ENCODE measurements around the gene DOCK1.

DOCK1 gene

DNA sequence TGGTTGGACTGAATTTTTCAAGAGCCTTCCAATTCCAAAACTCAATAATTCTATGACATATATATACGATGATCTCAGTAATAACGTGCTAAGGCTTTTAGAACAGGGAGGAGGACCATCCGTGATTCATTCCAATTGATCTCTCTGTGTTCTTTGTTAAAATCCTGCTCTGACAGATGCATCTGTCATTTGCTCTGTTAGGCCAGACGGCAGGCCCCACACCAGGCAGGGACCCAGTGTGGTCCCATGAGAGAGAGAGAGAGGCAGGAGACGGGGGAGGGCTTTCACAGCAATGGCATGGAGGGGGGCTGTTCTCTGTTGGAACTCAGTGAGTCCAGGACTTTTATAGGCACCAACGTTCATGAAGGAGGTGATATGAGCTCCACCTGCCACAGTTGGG lies 451.1 kb downstream of the DOCK1 start:
- Histone ChIP-seq H3K9me3 (ENCODE audit: low read length) (no peaks in the 10 kb centered on the region), H2AFZ (ENCODE audit: low read depth, low read length) (no peak overlapping the region), H3K27me3 (ENCODE audit: insufficient read depth, low read length) (no peaks in the 10 kb centered on the region), H3K4me3 (ENCODE audit: low read length) (no peak overlapping the region), H3K36me3 (ENCODE audit: insufficient read depth, low read length) (no peaks in the 10 kb centered on the region), H3K4me1 (ENCODE audit: insufficient read depth, low read length) (no peaks in the 10 kb centered on the region)

DNA sequence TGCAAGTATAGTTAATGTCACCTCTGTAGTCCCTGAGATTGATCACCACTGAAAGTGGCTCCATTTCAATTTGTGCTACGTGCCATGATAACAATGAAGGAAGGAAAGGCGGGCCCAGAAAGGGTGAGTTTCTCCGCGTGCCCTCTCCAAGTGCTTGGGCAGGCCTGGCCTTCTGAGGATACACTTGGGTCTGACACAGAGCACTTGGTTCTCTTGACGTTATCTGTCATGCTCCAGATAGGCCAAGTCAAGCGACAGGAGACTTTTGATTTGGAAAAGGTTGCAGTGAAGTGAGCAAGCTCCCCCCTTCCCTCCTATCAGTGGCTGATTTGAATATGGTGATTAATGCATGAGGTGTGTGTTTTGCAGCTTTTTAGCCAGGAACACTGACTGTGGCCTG lies 452.0 kb downstream of the DOCK1 start:
- H3K36me3 ChIP-seq (ENCODE audit: insufficient read depth, low read length) = no peaks in the 10 kb centered on the region
- no peak overlapping the region for H2AFZ ChIP-seq (ENCODE audit: low read depth, low read length)
- H3K4me1 ChIP-seq (ENCODE audit: insufficient read depth, low read length) = no peaks in the 10 kb centered on the region
- no peaks in the 10 kb centered on the region for H3K27me3 ChIP-seq (ENCODE audit: insufficient read depth, low read length)
- H3K9me3 ChIP-seq (ENCODE audit: low read length) = no peaks in the 10 kb centered on the region
- no peak overlapping the region for H3K4me3 ChIP-seq (ENCODE audit: low read length)

DNA sequence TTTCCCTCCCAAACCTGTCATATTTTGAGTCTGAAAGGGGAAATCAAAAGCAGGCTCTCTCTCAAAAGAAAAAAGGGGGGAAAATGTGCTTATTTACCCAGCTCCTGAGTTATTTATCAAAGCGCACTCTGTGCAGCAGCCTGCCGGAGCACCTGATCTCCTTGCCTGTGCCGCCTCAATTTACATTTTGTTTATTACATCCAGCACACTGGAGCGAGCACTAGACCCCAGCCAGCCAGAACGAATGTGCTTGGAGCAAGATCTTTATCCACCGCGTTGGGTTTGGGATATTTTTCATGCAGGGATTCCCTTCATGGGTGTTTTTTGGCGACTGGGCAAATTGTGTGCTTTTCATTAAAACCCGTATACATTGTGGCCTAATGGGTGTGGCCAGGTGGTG lies 453.1 kb downstream of the DOCK1 start:
- Histone ChIP-seq H3K36me3 (ENCODE audit: insufficient read depth, low read length) (peaks cover 6% of the 10 kb centered on the region), H3K27me3 (ENCODE audit: insufficient read depth, low read length) (no peaks in the 10 kb centered on the region), H2AFZ (ENCODE audit: low read depth, low read length) (no peak overlapping the region), H3K9me3 (ENCODE audit: low read length) (no peaks in the 10 kb centered on the region), H3K4me3 (ENCODE audit: low read length) (no peak overlapping the region), H3K4me1 (ENCODE audit: insufficient read depth, low read length) (no peaks in the 10 kb centered on the region)

DNA sequence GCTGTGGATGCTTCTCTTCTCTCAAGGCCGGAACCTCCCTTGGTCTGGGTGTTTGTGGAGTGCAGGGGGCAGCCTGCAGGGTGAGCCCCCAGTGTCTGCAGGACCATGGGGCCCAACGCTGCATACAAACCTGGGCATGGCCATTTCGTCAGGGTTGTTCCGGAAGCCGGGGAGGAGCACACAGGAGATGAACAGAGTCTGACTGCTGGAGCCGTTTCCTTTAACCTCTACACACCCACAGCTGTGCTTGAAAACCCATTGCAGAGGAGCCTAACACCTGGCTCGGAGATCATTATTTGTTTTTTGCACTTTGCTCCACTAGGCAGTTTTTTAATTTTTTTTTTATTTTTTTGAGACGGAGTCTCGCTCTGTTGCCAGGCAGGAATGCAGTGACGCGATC lies 458.8 kb downstream of the DOCK1 start:
- Histone ChIP-seq H3K27me3 (ENCODE audit: insufficient read depth, low read length) (no peaks in the 10 kb centered on the region), H3K4me3 (ENCODE audit: low read length) (no peak overlapping the region), H3K9me3 (ENCODE audit: low read length) (no peaks in the 10 kb centered on the region), H3K4me1 (ENCODE audit: insufficient read depth, low read length) (no peaks in the 10 kb centered on the region), H2AFZ (ENCODE audit: low read depth, low read length) (no peak overlapping the region), H3K36me3 (ENCODE audit: insufficient read depth, low read length) (peaks cover 6% of the 10 kb centered on the region)

DNA sequence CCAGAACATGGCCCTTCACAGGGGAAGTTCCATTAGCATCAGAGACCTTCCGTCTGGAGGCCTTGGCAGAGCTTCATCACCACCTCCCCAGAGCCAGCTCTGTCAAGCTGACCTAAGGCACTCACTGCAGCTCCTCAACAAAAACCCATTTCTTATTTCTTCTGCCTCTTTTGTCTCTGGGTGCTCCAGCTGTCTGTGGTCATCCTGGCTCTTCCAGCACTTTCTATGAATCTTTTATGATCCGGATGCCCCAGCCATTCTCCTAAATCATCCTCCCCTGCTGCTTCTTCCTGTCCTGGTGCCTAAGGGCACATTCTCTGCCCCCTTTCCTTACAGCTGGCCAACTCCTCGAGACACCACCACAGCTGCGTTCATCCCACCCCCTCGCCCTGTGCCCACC lies 462.9 kb downstream of the DOCK1 start:
- Histone ChIP-seq H3K9me3 (ENCODE audit: low read length) (no peaks in the 10 kb centered on the region), H2AFZ (ENCODE audit: low read depth, low read length) (no peak overlapping the region), H3K27me3 (ENCODE audit: insufficient read depth, low read length) (no peaks in the 10 kb centered on the region), H3K4me3 (ENCODE audit: low read length) (no peak overlapping the region), H3K4me1 (ENCODE audit: insufficient read depth, low read length) (no peaks in the 10 kb centered on the region), H3K36me3 (ENCODE audit: insufficient read depth, low read length) (no peaks in the 10 kb centered on the region)

DNA sequence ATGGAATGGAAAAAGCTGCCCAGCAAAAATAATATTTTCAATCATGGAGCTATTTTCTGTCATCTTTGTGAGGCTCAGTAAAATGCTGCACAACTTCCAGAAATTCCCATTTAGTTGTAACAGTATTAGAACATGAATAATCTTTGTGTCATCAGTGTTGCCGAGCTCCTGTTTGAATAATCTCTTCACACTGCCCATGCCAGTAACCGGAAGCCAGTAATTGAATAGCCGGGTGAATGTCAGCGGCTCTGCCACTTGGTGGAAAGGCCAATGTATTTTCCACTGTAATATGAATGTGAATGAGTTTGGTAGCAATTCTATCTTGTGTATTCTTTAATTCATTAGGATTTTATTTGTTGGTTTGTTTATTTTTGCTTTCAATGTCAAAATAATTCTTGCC lies 463.7 kb downstream of the DOCK1 start:
- no peaks in the 10 kb centered on the region for H3K27me3 ChIP-seq (ENCODE audit: insufficient read depth, low read length)
- no peak overlapping the region for H2AFZ ChIP-seq (ENCODE audit: low read depth, low read length)
- H3K4me1 ChIP-seq (ENCODE audit: insufficient read depth, low read length) = no peaks in the 10 kb centered on the region

DNA sequence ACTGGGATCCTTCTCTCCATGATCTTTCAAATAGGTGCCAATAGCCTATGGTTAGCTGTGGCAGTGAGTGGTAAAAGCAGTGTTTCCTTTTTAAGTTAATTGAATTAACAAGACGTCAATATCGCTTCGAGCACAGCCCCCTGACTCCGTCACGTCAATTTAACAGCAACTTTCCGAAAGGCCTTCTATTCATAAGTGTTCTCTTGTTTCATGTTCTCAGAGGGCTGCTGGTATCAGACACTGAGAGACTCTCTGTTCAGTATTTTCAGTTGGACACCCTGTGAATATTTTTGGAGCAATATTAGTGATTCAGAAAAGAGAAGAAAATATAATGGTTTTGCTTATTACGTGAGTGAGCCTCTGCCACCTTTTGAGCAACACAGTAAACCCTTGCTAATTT lies 465.4 kb downstream of the DOCK1 start:
- no peak overlapping the region for H3K4me3 ChIP-seq (ENCODE audit: low read length)
- no peaks in the 10 kb centered on the region for H3K4me1 ChIP-seq (ENCODE audit: insufficient read depth, low read length)
- H3K27me3 ChIP-seq (ENCODE audit: insufficient read depth, low read length) = no peaks in the 10 kb centered on the region
- no peak overlapping the region for H2AFZ ChIP-seq (ENCODE audit: low read depth, low read length)
- H3K9me3 ChIP-seq (ENCODE audit: low read length) = no peaks in the 10 kb centered on the region
- peaks cover 21% of the 10 kb centered on the region for H3K36me3 ChIP-seq (ENCODE audit: insufficient read depth, low read length)

More for the DNA sequence above, 463.7 kb downstream of the DOCK1 start:
- Histone ChIP-seq H3K36me3 (ENCODE audit: insufficient read depth, low read length) (peaks cover 5% of the 10 kb centered on the region), H3K9me3 (ENCODE audit: low read length) (no peaks in the 10 kb centered on the region), H3K4me3 (ENCODE audit: low read length) (no peak overlapping the region)

DNA sequence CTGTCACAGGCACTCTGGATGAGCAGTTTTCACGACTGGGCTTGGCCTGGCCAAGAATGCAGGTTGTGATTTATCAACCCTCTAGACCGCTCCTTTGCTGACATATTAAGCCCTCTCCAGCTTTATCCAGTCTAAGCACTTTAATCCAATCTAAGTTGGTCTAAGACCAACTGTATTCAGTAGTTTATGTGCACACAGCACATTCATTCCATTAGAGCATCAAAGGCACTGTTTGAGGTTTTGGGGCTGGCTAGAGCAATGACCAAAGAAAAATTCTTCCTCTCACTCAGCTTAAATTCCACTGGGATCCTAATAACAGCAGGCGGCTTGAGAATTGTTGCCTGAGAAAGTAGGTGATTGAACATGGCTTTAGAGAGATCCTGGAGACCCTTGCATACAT lies 467.1 kb downstream of the DOCK1 start:
- peaks cover 29% of the 10 kb centered on the region for H3K36me3 ChIP-seq (ENCODE audit: insufficient read depth, low read length)
- H3K9me3 ChIP-seq (ENCODE audit: low read length) = no peaks in the 10 kb centered on the region
- H3K4me1 ChIP-seq (ENCODE audit: insufficient read depth, low read length) = no peaks in the 10 kb centered on the region
- H2AFZ ChIP-seq (ENCODE audit: low read depth, low read length) = no peak overlapping the region
- no peak overlapping the region for H3K4me3 ChIP-seq (ENCODE audit: low read length)
- H3K27me3 ChIP-seq (ENCODE audit: insufficient read depth, low read length) = no peaks in the 10 kb centered on the region

DNA sequence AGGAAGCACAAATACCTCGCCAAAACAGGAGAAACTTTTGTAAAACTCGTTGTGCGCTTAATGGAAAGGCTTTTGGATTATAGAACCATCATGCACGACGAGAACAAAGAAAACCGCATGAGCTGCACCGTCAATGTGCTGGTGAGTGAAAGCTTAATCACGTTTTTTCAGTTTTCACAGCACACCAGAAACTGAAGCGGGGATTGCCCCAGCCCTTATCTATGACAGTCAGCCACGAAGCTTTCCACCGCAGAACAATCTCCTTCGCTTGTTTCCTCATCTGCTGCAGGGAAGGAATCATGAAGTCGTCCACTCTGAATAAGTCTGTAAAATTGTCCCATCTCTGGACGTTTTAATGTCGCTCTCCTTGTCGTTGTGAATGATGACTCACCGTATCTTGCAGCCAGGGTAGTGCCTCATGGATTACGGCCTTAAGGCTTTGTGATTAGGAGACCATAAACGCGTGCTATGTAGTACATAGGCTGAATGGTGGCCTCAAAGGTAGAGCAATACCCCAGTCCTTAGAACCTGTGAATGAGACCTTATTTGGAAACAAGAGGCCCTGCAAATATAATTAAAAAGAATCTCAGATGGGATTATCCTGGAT lies 468.9 kb downstream of the DOCK1 start:
- Histone ChIP-seq H3K27me3 (ENCODE audit: insufficient read depth, low read length) (no peaks in the 10 kb centered on the region), H3K36me3 (ENCODE audit: insufficient read depth, low read length) (peaks cover 29% of the 10 kb centered on the region), H3K9me3 (ENCODE audit: low read length) (no peaks in the 10 kb centered on the region), H2AFZ (ENCODE audit: low read depth, low read length) (no peak overlapping the region), H3K4me1 (ENCODE audit: insufficient read depth, low read length) (no peaks in the 10 kb centered on the region), H3K4me3 (ENCODE audit: low read length) (no peak overlapping the region)

DNA sequence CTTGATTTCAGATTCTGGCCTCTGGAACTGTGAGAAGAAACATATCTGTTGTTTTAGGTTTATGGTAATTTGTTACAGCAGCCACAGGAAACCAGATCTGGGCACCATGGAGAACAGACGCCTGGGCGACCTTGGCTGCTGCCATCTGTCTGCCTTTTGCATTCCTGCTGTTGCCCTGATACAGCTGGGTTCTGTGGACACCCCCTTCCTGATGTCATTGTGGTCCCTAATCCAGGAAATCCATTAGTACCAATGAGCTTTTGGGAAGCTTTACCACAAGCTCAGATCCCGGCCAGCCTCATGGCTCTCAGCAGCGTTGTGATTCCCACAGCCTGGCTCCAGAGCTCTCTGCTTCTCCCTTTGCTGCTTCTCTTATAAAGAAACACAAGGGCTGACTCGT lies 469.7 kb downstream of the DOCK1 start:
- Histone ChIP-seq H3K4me3 (ENCODE audit: low read length) (no peak overlapping the region), H3K27me3 (ENCODE audit: insufficient read depth, low read length) (no peaks in the 10 kb centered on the region), H3K4me1 (ENCODE audit: insufficient read depth, low read length) (no peaks in the 10 kb centered on the region), H3K9me3 (ENCODE audit: low read length) (no peaks in the 10 kb centered on the region), H3K36me3 (ENCODE audit: insufficient read depth, low read length) (peaks cover 29% of the 10 kb centered on the region), H2AFZ (ENCODE audit: low read depth, low read length) (no peak overlapping the region)

DNA sequence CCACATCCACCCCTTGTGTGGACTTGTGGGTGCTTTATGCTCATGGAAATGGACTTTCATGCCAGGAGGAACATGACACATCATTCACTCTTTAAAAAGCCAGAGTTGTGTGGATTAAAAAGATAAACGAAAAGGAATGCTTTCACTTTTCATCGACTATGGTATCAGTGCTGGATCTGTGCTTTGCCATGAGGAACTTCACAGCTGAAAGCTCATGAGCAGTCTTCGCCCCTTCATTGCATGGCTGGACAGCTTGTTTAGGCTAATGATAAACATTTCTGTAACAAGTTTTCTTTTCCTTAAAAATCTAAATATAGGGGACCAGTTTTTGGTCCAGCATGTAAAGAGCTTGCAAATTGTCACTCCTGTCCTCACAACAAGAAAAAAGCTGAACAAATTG lies 470.2 kb downstream of the DOCK1 start:
- no peak overlapping the region for H3K4me3 ChIP-seq (ENCODE audit: low read length)

DNA sequence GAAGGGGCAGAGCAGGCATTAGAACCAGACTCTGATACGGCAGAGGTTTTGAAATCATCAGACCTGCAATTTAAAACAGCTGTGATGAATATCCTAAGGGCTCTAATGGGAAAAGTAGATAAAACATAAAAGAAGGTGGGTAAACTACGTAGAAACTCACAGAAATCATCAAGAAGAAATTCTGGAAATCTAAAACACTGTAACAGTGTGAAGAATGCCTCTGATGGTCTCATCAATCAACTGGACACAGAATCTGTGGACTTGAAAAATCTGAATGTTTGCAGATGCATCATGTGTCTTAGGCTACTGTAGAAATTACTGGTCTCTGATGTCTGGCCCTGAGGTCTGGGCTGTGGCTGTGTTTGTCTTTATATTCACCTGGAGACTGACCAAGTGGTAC lies 470.8 kb downstream of the DOCK1 start:
- H3K27me3 ChIP-seq (ENCODE audit: insufficient read depth, low read length) = no peaks in the 10 kb centered on the region
- H3K4me1 ChIP-seq (ENCODE audit: insufficient read depth, low read length) = no peaks in the 10 kb centered on the region
- H2AFZ ChIP-seq (ENCODE audit: low read depth, low read length) = no peak overlapping the region
- H3K4me3 ChIP-seq (ENCODE audit: low read length) = no peak overlapping the region
- peaks cover 30% of the 10 kb centered on the region for H3K36me3 ChIP-seq (ENCODE audit: insufficient read depth, low read length)
- no peaks in the 10 kb centered on the region for H3K9me3 ChIP-seq (ENCODE audit: low read length)

More for the DNA sequence above, 470.2 kb downstream of the DOCK1 start:
- Histone ChIP-seq H3K4me1 (ENCODE audit: insufficient read depth, low read length) (no peaks in the 10 kb centered on the region), H3K36me3 (ENCODE audit: insufficient read depth, low read length) (peaks cover 29% of the 10 kb centered on the region), H3K27me3 (ENCODE audit: insufficient read depth, low read length) (no peaks in the 10 kb centered on the region), H2AFZ (ENCODE audit: low read depth, low read length) (no peak overlapping the region), H3K9me3 (ENCODE audit: low read length) (no peaks in the 10 kb centered on the region)

DNA sequence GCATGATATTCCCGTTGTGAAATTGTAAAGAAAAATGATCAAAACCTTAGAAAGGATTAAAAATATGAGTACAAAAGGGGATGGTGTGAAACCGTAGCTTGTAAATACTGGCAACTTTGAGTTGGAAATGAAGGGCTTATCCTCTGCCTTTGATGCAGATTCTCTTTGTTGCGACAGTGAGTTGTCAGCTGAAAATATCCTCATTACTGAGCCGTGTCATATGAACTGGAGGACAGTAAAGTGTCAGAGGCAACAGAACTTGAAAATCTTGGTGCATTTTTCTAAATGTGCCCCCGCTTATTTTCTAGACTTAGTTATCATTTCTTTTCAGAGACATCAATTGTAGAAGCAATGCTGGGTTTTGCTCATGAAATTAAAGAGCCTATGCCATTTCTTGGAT lies 473.4 kb downstream of the DOCK1 start:
- Histone ChIP-seq H3K27me3 (ENCODE audit: insufficient read depth, low read length) (no peaks in the 10 kb centered on the region), H2AFZ (ENCODE audit: low read depth, low read length) (no peak overlapping the region), H3K4me3 (ENCODE audit: low read length) (no peak overlapping the region), H3K9me3 (ENCODE audit: low read length) (no peaks in the 10 kb centered on the region), H3K36me3 (ENCODE audit: insufficient read depth, low read length) (peaks cover 35% of the 10 kb centered on the region), H3K4me1 (ENCODE audit: insufficient read depth, low read length) (no peaks in the 10 kb centered on the region)

DNA sequence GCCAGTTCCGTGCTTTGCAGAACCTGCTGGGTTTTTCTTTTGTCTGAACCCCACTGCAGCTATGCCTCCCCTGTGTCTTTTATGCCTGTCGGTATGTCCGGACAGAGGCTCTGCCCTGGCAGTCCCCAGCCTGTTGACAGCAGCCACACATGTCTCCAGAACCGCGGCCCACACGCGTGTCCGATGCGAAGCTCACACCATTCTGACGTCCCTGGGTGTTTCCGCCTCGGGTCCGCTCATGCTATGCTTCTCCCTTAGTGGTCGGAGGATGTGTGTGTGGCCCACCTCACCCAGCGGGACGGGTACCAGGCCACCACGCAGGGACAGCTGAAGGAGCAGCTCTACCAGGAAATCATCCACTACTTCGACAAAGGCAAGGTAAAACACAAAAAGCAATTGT lies 479.3 kb downstream of the DOCK1 start:
- H3K4me1 ChIP-seq (ENCODE audit: insufficient read depth, low read length) = peaks cover 5% of the 10 kb centered on the region

More for the DNA sequence above, 479.3 kb downstream of the DOCK1 start:
- Histone ChIP-seq H3K4me3 (ENCODE audit: low read length) (no peak overlapping the region), H3K27me3 (ENCODE audit: insufficient read depth, low read length) (no peaks in the 10 kb centered on the region), H2AFZ (ENCODE audit: low read depth, low read length) (no peak overlapping the region), H3K9me3 (ENCODE audit: low read length) (no peaks in the 10 kb centered on the region), H3K36me3 (ENCODE audit: insufficient read depth, low read length) (peaks cover 11% of the 10 kb centered on the region)
